Retina (tissue), 1 donor: ENCODE results near the gene TAF3.
A peak's percentile ranks its signal among the peaks of the same experiment; 100 is the strongest.

Experiments used
- DNase-seq: peaks from one replicate; pipeline ENCODE4 v3.0.0-alpha.2; 2016

Gene TAF3

DNA sequence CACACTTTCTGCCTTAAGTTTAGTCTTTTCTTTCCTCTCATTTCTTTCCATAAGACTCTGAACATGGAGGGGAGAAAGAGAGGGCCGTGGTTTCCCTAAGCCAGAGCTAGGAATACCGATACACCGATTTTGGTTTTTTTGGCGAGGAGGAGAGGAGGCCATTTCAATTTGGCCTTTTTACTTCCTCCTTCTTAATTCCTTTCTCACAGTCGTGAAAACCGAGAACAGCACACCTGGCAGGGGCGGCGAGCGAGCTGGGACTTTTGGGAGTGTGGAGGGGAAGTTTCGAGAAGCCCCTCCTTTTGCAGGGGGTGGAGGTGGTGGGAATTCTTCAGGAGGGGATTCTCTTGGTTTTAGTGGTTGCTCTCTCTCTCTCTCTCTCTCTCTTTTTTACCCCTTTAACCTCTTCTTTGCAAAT is 242.4 kb downstream of the TAF3 start:
- peak; percentile 36 for DNase-seq

GRCh38 chr10:8061274-8062211 is 243.2 kb downstream of the TAF3 start:
- peak; percentile 41 for DNase-seq

GRCh38 chr10:8063128-8063908 is 245.0 kb downstream of the TAF3 start:
- peak; percentile 16 for DNase-seq

DNA sequence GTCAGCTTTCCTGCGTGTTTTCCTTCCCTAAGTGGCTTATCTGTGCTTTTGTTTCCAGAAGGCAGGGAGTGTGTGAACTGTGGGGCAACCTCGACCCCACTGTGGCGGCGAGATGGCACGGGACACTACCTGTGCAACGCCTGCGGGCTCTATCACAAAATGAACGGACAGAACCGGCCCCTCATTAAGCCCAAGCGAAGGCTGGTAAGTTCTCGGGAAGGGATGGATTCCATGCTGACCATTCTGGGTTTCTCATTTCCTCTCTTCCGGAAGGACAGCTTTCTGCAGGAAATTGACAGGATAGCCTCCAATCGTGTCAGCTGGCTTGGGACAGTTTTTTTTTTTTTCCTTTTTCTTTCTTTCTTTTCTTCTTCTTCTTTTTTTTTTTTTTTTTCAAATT is 245.6 kb downstream of the TAF3 start:
- DNase-seq, result peak; percentile 43

- no peak for DNase-seq
These were observed 246.1 kb downstream of the TAF3 start for GRCh38 chr10:8064436-8064835.

DNA sequence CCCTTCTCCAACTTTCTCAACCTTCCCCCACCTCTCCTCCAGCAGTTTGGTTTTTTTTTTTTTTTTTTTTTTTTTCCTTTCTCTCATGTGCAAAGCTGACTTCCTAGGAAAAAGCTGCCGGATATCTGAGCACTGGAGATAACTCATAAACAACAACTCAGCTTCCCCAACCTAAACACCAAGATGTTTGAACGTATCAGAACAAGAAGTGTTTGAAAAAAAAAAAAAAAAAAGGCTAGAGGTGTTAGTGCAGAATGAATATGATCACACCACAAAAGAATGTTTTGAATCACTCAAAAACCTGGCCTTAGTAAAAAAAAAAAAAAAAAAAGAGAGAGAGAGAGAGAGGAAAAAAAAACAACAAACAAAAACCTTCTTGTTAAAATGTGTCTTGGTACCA is 247.3 kb downstream of the TAF3 start:
- DNase-seq, result no peak

DNA sequence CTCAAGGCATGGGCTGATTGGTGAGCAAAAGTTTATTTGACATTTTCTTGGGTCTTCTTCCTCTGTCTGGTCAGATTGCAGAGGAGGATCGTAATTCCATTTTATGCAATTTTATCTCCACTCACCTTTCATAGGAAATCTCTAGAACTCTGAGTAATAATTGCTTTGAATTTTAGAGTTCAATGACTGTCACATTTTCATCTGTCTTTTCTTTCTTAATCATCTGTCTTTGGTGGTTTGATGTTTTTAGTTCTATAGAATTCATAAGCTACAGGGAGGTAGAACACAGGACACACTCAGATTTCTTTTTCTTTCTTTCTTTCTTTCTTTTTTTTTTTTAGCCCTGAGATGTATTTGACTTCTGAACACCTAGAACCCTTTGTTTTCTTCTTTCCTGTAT is 247.8 kb downstream of the TAF3 start:
- DNase-seq, result no peak
